ENCODE data around the gene TNFAIP3. TPM values are rescaled to one million over a fixed set of nuclear protein-coding genes. Genes with fewer than 3 reads are reported as not detected.

TNFAIP3 gene
- total RNA-seq, 2 experiments from 2014 or later: 3,816 to 3,885 TPM

DNA sequence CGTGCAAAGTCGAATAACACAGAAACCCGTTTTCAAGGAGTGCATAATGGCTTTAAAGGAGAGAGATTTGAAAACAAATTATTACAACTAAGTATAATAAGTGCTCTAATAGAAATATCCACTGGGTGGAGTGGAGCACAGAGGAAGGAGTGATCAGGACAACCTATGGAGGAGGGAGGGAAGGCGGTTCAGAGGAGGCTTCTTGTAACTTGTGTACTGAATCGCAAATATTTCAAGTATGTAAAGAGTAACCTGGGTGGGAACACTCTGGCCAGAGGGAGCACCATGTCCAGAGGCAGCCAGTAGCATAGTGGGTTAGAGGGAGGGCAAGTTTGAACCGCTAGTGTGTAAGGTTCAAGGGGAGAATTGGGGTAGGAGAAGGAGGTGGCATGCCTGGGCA is 21.6 kb upstream of the TNFAIP3 start:
- Mint-ChIP-seq H3K9me3 (peaks cover 8% of the 10 kb centered on the region), H3K27me3 (no peaks in the 10 kb centered on the region), H3K36me3 (ENCODE audit: low read depth) (peaks cover 25% of the 10 kb centered on the region), H3K4me1 (ENCODE audit: low read depth) (no peaks in the 10 kb centered on the region), H3K27ac (no peak overlapping the region), H3K4me3 (no peak overlapping the region)
- H3K27ac ChIP-seq (ENCODE audit: low read depth in 1 of 2, low read length in 2 of 2): no peak overlapping the region
- ATAC-seq (ENCODE audit: poor library complexity) (no peak), DNase-seq (no peak)
- no peak overlapping the region for H3K4me3 ChIP-seq (ENCODE audit: low read length)
- intact Hi-C loops (cut with DNase I, micrococcal nuclease): no loop called here
- ChIA-PET CTCF (no interaction called here), POLR2A (no interaction called here)
- H3K4me1 ChIP-seq (ENCODE audit: insufficient read depth, low read length): no peaks in the 10 kb centered on the region
- no peaks in the 10 kb centered on the region for H3K9me3 ChIP-seq (ENCODE audit: control insufficient read depth in 1 of 2, insufficient read depth in 1 of 2, low read length in 2 of 2)
- TF ChIP-seq, protein P1, sequence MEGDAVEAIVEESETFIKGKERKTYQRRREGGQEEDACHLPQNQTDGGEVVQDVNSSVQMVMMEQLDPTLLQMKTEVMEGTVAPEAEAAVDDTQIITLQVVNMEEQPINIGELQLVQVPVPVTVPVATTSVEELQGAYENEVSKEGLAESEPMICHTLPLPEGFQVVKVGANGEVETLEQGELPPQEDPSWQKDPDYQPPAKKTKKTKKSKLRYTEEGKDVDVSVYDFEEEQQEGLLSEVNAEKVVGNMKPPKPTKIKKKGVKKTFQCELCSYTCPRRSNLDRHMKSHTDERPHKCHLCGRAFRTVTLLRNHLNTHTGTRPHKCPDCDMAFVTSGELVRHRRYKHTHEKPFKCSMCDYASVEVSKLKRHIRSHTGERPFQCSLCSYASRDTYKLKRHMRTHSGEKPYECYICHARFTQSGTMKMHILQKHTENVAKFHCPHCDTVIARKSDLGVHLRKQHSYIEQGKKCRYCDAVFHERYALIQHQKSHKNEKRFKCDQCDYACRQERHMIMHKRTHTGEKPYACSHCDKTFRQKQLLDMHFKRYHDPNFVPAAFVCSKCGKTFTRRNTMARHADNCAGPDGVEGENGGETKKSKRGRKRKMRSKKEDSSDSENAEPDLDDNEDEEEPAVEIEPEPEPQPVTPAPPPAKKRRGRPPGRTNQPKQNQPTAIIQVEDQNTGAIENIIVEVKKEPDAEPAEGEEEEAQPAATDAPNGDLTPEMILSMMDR (IDR thresholded peaks at IDR 0.05): no peak
- no peaks in the 10 kb centered on the region for H3K27me3 ChIP-seq (ENCODE audit: control insufficient read depth in 1 of 2, insufficient read depth in 2 of 2, low read length in 2 of 2)
- H3K36me3 ChIP-seq (ENCODE audit: insufficient read depth, low read length): no peaks in the 10 kb centered on the region

GRCh38 chr6:137846274-137846673 is 20.8 kb upstream of the TNFAIP3 start:
- H3K27me3 Mint-ChIP-seq: no peaks in the 10 kb centered on the region

GRCh38 chr6:137846772-137847313 is 20.2 kb upstream of the TNFAIP3 start:
- no peak overlapping the region for H3K27ac ChIP-seq (ENCODE audit: low read depth in 1 of 2, low read length in 2 of 2)
- no peaks in the 10 kb centered on the region for H3K9me3 ChIP-seq (ENCODE audit: control insufficient read depth in 1 of 2, insufficient read depth in 1 of 2, low read length in 2 of 2)
- H3K9me3 Mint-ChIP-seq: peaks cover 4% of the 10 kb centered on the region
- ChIA-PET CTCF (no interaction called here), POLR2A (no interaction called here)
- intact Hi-C loops (cut with DNase I, micrococcal nuclease): no loop called here
- DNase-seq (peak in 3 of 14 experiments; percentile 37 to 68 (median 61)), ATAC-seq (ENCODE audit: poor library complexity) (no peak)
- no peak overlapping the region for H3K4me3 ChIP-seq (ENCODE audit: low read length)
- no peak overlapping the region for H3K4me3 Mint-ChIP-seq
- no peaks in the 10 kb centered on the region for H3K36me3 ChIP-seq (ENCODE audit: insufficient read depth, low read length)
- peaks cover 14% of the 10 kb centered on the region for H3K36me3 Mint-ChIP-seq (ENCODE audit: low read depth)
- H3K4me1 Mint-ChIP-seq (ENCODE audit: low read depth): no peaks in the 10 kb centered on the region
- H3K27me3 Mint-ChIP-seq: no peaks in the 10 kb centered on the region
- TF ChIP-seq, protein P1 (IDR thresholded peaks at IDR 0.05): no peak
- H3K27ac Mint-ChIP-seq: no peak overlapping the region
- H3K27me3 ChIP-seq (ENCODE audit: control insufficient read depth in 1 of 2, insufficient read depth in 2 of 2, low read length in 2 of 2): no peaks in the 10 kb centered on the region
- H3K4me1 ChIP-seq (ENCODE audit: insufficient read depth, low read length): no peaks in the 10 kb centered on the region

More at GRCh38 chr6:137846274-137846673, 20.8 kb upstream of the TNFAIP3 start:
- ChIA-PET CTCF (no interaction called here), POLR2A (no interaction called here)
- Mint-ChIP-seq H3K27ac (no peak overlapping the region), H3K4me1 (ENCODE audit: low read depth) (no peaks in the 10 kb centered on the region), H3K9me3 (peaks cover 4% of the 10 kb centered on the region), H3K36me3 (ENCODE audit: low read depth) (peaks cover 17% of the 10 kb centered on the region), H3K4me3 (no peak overlapping the region)
- no peak overlapping the region for H3K27ac ChIP-seq (ENCODE audit: low read depth in 1 of 2, low read length in 2 of 2)
- ATAC-seq (ENCODE audit: poor library complexity) (no peak), DNase-seq (no peak)
- no peaks in the 10 kb centered on the region for H3K4me1 ChIP-seq (ENCODE audit: insufficient read depth, low read length)
- TF ChIP-seq, protein P1 (IDR thresholded peaks at IDR 0.05): no peak
- no peak overlapping the region for H3K4me3 ChIP-seq (ENCODE audit: low read length)
- H3K9me3 ChIP-seq (ENCODE audit: control insufficient read depth in 1 of 2, insufficient read depth in 1 of 2, low read length in 2 of 2): no peaks in the 10 kb centered on the region
- H3K36me3 ChIP-seq (ENCODE audit: insufficient read depth, low read length): no peaks in the 10 kb centered on the region
- no peaks in the 10 kb centered on the region for H3K27me3 ChIP-seq (ENCODE audit: control insufficient read depth in 1 of 2, insufficient read depth in 2 of 2, low read length in 2 of 2)
- intact Hi-C loops (cut with DNase I, micrococcal nuclease): no loop called here

Data from CD4-positive, alpha-beta T cell (primary cell).